ENCODE measurements around the gene ERCC4.

The ERCC4 gene

GRCh38 chr16:13962232-13962631 is 42.3 kb downstream of the ERCC4 start:
- Histone ChIP-seq H3K9me3 (ENCODE audit: control insufficient read depth in 2 of 2, low read length in 2 of 2) (no peaks in the 10 kb centered on the region), H3K4me1 (ENCODE audit: control insufficient read depth, insufficient read depth, low read length) (peaks cover 6% of the 10 kb centered on the region), H3K27me3 (ENCODE audit: control insufficient read depth in 1 of 2, insufficient read depth in 2 of 2, low read length in 2 of 2) (no peaks in the 10 kb centered on the region), H3K9ac (ENCODE audit: low read length in 2 of 2) (no peak overlapping the region), H3K4me3 (ENCODE audit: low read length in 2 of 2) (no peak overlapping the region), H3K27ac (ENCODE audit: low read length) (no peak overlapping the region), H3K36me3 (ENCODE audit: control insufficient read depth in 2 of 2, insufficient read depth in 2 of 2, low read length in 2 of 2) (no peaks in the 10 kb centered on the region)

GRCh38 chr16:13968835-13969234 is 48.9 kb downstream of the ERCC4 start:
- no peak overlapping the region for H3K9ac ChIP-seq (ENCODE audit: low read length in 2 of 2)
- H3K36me3 ChIP-seq (ENCODE audit: control insufficient read depth in 2 of 2, insufficient read depth in 2 of 2, low read length in 2 of 2), result no peaks in the 10 kb centered on the region
- H3K27me3 ChIP-seq (ENCODE audit: control insufficient read depth in 1 of 2, insufficient read depth in 2 of 2, low read length in 2 of 2), result no peaks in the 10 kb centered on the region
- no peak overlapping the region for H3K27ac ChIP-seq (ENCODE audit: low read length)
- peaks cover 0 to 3% of the 10 kb centered on the region in 2 donors for H3K9me3 ChIP-seq (ENCODE audit: control insufficient read depth in 2 of 2, low read length in 2 of 2)
- no peak overlapping the region for H3K4me3 ChIP-seq (ENCODE audit: low read length in 2 of 2)
- H3K4me1 ChIP-seq (ENCODE audit: control insufficient read depth, insufficient read depth, low read length), result no peaks in the 10 kb centered on the region

GRCh38 chr16:13969711-13970110 is 49.8 kb downstream of the ERCC4 start:
- Histone ChIP-seq H3K36me3 (ENCODE audit: control insufficient read depth in 2 of 2, insufficient read depth in 2 of 2, low read length in 2 of 2) (no peaks in the 10 kb centered on the region), H3K27me3 (ENCODE audit: control insufficient read depth in 1 of 2, insufficient read depth in 2 of 2, low read length in 2 of 2) (no peaks in the 10 kb centered on the region), H3K9me3 (ENCODE audit: control insufficient read depth in 2 of 2, low read length in 2 of 2) (peaks cover 0 to 3% of the 10 kb centered on the region in 2 donors), H3K27ac (ENCODE audit: low read length) (no peak overlapping the region), H3K9ac (ENCODE audit: low read length in 2 of 2) (no peak overlapping the region), H3K4me1 (ENCODE audit: control insufficient read depth, insufficient read depth, low read length) (no peaks in the 10 kb centered on the region), H3K4me3 (ENCODE audit: low read length in 2 of 2) (no peak overlapping the region)

GRCh38 chr16:13970708-13971422 is 50.9 kb downstream of the ERCC4 start:
- no peak overlapping the region for H3K27ac ChIP-seq (ENCODE audit: low read length)
- H3K27me3 ChIP-seq (ENCODE audit: control insufficient read depth in 1 of 2, insufficient read depth in 2 of 2, low read length in 2 of 2), result no peaks in the 10 kb centered on the region
- peaks cover 0 to 3% of the 10 kb centered on the region in 2 donors for H3K9me3 ChIP-seq (ENCODE audit: control insufficient read depth in 2 of 2, low read length in 2 of 2)
- no peak overlapping the region for H3K9ac ChIP-seq (ENCODE audit: low read length in 2 of 2)
- H3K36me3 ChIP-seq (ENCODE audit: control insufficient read depth in 2 of 2, insufficient read depth in 2 of 2, low read length in 2 of 2), result no peaks in the 10 kb centered on the region
- H3K4me1 ChIP-seq (ENCODE audit: control insufficient read depth, insufficient read depth, low read length), result no peaks in the 10 kb centered on the region
- H3K4me3 ChIP-seq (ENCODE audit: low read length in 2 of 2), result no peak overlapping the region

GRCh38 chr16:13973321-13974023 is 53.5 kb downstream of the ERCC4 start:
- no peaks in the 10 kb centered on the region for H3K4me1 ChIP-seq (ENCODE audit: control insufficient read depth, insufficient read depth, low read length)
- H3K27me3 ChIP-seq (ENCODE audit: control insufficient read depth in 1 of 2, insufficient read depth in 2 of 2, low read length in 2 of 2), result no peaks in the 10 kb centered on the region
- H3K4me3 ChIP-seq (ENCODE audit: low read length in 2 of 2), result no peak overlapping the region
- H3K9ac ChIP-seq (ENCODE audit: low read length in 2 of 2), result no peak overlapping the region
- H3K27ac ChIP-seq (ENCODE audit: low read length), result no peak overlapping the region
- H3K9me3 ChIP-seq (ENCODE audit: control insufficient read depth in 2 of 2, low read length in 2 of 2), result peaks cover 0 to 3% of the 10 kb centered on the region in 2 donors
- H3K36me3 ChIP-seq (ENCODE audit: control insufficient read depth in 2 of 2, insufficient read depth in 2 of 2, low read length in 2 of 2), result no peaks in the 10 kb centered on the region

GRCh38 chr16:13977177-13977576 is 57.2 kb downstream of the ERCC4 start:
- Histone ChIP-seq H3K27ac (ENCODE audit: low read length) (no peak overlapping the region), H3K9ac (ENCODE audit: low read length in 2 of 2) (no peak overlapping the region), H3K27me3 (ENCODE audit: control insufficient read depth in 1 of 2, insufficient read depth in 2 of 2, low read length in 2 of 2) (no peaks in the 10 kb centered on the region), H3K4me3 (ENCODE audit: low read length in 2 of 2) (no peak overlapping the region), H3K4me1 (ENCODE audit: control insufficient read depth, insufficient read depth, low read length) (no peaks in the 10 kb centered on the region), H3K9me3 (ENCODE audit: control insufficient read depth in 2 of 2, low read length in 2 of 2) (peaks cover 0 to 4% of the 10 kb centered on the region in 2 donors), H3K36me3 (ENCODE audit: control insufficient read depth in 2 of 2, insufficient read depth in 2 of 2, low read length in 2 of 2) (no peaks in the 10 kb centered on the region)

GRCh38 chr16:13982451-13982850 is 62.5 kb downstream of the ERCC4 start:
- Histone ChIP-seq H3K9me3 (ENCODE audit: control insufficient read depth in 2 of 2, low read length in 2 of 2) (peaks cover 0 to 4% of the 10 kb centered on the region in 2 donors), H3K4me1 (ENCODE audit: control insufficient read depth, insufficient read depth, low read length) (no peaks in the 10 kb centered on the region), H3K27me3 (ENCODE audit: control insufficient read depth in 1 of 2, insufficient read depth in 2 of 2, low read length in 2 of 2) (no peaks in the 10 kb centered on the region), H3K4me3 (ENCODE audit: low read length in 2 of 2) (no peak overlapping the region), H3K27ac (ENCODE audit: low read length) (no peak overlapping the region), H3K9ac (ENCODE audit: low read length in 2 of 2) (no peak overlapping the region), H3K36me3 (ENCODE audit: control insufficient read depth in 2 of 2, insufficient read depth in 2 of 2, low read length in 2 of 2) (no peaks in the 10 kb centered on the region)

- Histone ChIP-seq H3K4me3 (ENCODE audit: low read length in 2 of 2) (no peak overlapping the region), H3K27me3 (ENCODE audit: control insufficient read depth in 1 of 2, insufficient read depth in 2 of 2, low read length in 2 of 2) (no peaks in the 10 kb centered on the region), H3K9me3 (ENCODE audit: control insufficient read depth in 2 of 2, low read length in 2 of 2) (peaks cover 0 to 6% of the 10 kb centered on the region in 2 donors), H3K9ac (ENCODE audit: low read length in 2 of 2) (no peak overlapping the region), H3K4me1 (ENCODE audit: control insufficient read depth, insufficient read depth, low read length) (no peaks in the 10 kb centered on the region), H3K36me3 (ENCODE audit: control insufficient read depth in 2 of 2, insufficient read depth in 2 of 2, low read length in 2 of 2) (no peaks in the 10 kb centered on the region), H3K27ac (ENCODE audit: low read length) (no peak overlapping the region)
Observed at GRCh38 chr16:13983625-13984024, 63.7 kb downstream of the ERCC4 start.

GRCh38 chr16:13984794-13985193 is 64.8 kb downstream of the ERCC4 start:
- H3K4me3 ChIP-seq (ENCODE audit: low read length in 2 of 2), result no peak overlapping the region
- H3K36me3 ChIP-seq (ENCODE audit: control insufficient read depth in 2 of 2, insufficient read depth in 2 of 2, low read length in 2 of 2), result no peaks in the 10 kb centered on the region
- H3K9me3 ChIP-seq (ENCODE audit: control insufficient read depth in 2 of 2, low read length in 2 of 2), result peaks cover 0 to 4% of the 10 kb centered on the region in 2 donors
- no peak overlapping the region for H3K27ac ChIP-seq (ENCODE audit: low read length)
- no peak overlapping the region for H3K9ac ChIP-seq (ENCODE audit: low read length in 2 of 2)
- no peaks in the 10 kb centered on the region for H3K27me3 ChIP-seq (ENCODE audit: control insufficient read depth in 1 of 2, insufficient read depth in 2 of 2, low read length in 2 of 2)
- H3K4me1 ChIP-seq (ENCODE audit: control insufficient read depth, insufficient read depth, low read length), result no peaks in the 10 kb centered on the region

GRCh38 chr16:13988038-13988437 is 68.1 kb downstream of the ERCC4 start:
- no peaks in the 10 kb centered on the region for H3K36me3 ChIP-seq (ENCODE audit: control insufficient read depth in 2 of 2, insufficient read depth in 2 of 2, low read length in 2 of 2)
- H3K4me1 ChIP-seq (ENCODE audit: control insufficient read depth, insufficient read depth, low read length), result no peaks in the 10 kb centered on the region
- no peak overlapping the region for H3K4me3 ChIP-seq (ENCODE audit: low read length in 2 of 2)
- no peak overlapping the region for H3K9ac ChIP-seq (ENCODE audit: low read length in 2 of 2)
- no peaks in the 10 kb centered on the region for H3K27me3 ChIP-seq (ENCODE audit: control insufficient read depth in 1 of 2, insufficient read depth in 2 of 2, low read length in 2 of 2)
- H3K9me3 ChIP-seq (ENCODE audit: control insufficient read depth in 2 of 2, low read length in 2 of 2), result peaks cover 0 to 2% of the 10 kb centered on the region in 2 donors
- H3K27ac ChIP-seq (ENCODE audit: low read length), result no peak overlapping the region

- H3K4me3 ChIP-seq (ENCODE audit: low read length in 2 of 2), result no peak overlapping the region
- no peak overlapping the region for H3K27ac ChIP-seq (ENCODE audit: low read length)
- H3K4me1 ChIP-seq (ENCODE audit: control insufficient read depth, insufficient read depth, low read length), result peaks cover 8% of the 10 kb centered on the region
- no peak overlapping the region for H3K9ac ChIP-seq (ENCODE audit: low read length in 2 of 2)
- H3K27me3 ChIP-seq (ENCODE audit: control insufficient read depth in 1 of 2, insufficient read depth in 2 of 2, low read length in 2 of 2), result no peaks in the 10 kb centered on the region
- no peaks in the 10 kb centered on the region for H3K36me3 ChIP-seq (ENCODE audit: control insufficient read depth in 2 of 2, insufficient read depth in 2 of 2, low read length in 2 of 2)
- peaks cover 0 to 2% of the 10 kb centered on the region in 2 donors for H3K9me3 ChIP-seq (ENCODE audit: control insufficient read depth in 2 of 2, low read length in 2 of 2)
Observed at GRCh38 chr16:13992322-13992721, 72.4 kb downstream of the ERCC4 start.

Data from stomach smooth muscle (tissue), 2 donors.